ENCODE data around the gene DEF6. TPM values are rescaled to one million over a fixed set of nuclear protein-coding genes. Genes with fewer than 3 reads are reported as not detected.

DEF6 gene
- polyA plus RNA-seq, 1 experiment = 2.5 TPM

DNA sequence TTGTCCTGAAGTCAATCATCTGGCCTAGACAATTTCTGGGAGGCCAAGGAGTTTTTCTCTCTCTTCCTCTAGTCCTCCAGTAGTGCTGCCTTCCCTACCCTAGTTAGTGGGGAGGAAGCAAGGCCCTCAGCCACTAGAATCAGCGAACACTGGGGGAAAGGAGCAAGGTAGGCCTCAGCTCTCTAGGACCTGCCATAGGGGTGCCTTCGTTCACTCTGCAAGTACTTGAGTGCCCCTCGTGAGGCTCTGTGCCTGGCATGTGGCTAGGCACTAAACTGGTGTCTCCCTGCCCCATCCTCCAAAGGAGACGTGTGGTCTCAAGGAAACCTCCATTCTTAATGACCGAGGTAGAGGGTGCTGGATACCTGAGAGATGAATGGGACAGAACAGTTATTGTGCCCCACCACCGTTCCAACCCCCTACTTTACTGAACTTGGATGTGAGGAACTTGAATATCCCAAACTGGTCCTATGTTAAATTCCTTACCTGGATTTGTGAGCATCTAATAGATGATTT, 1.1 kb downstream of the DEF6 start:
- H3K4me3 ChIP-seq (ENCODE audit: low read depth, low read length) = no peak overlapping the region
- H3K27me3 ChIP-seq (ENCODE audit: control insufficient read depth, insufficient read depth, low read length) = no peaks in the 10 kb centered on the region
- TF ChIP-seq, protein P1, sequence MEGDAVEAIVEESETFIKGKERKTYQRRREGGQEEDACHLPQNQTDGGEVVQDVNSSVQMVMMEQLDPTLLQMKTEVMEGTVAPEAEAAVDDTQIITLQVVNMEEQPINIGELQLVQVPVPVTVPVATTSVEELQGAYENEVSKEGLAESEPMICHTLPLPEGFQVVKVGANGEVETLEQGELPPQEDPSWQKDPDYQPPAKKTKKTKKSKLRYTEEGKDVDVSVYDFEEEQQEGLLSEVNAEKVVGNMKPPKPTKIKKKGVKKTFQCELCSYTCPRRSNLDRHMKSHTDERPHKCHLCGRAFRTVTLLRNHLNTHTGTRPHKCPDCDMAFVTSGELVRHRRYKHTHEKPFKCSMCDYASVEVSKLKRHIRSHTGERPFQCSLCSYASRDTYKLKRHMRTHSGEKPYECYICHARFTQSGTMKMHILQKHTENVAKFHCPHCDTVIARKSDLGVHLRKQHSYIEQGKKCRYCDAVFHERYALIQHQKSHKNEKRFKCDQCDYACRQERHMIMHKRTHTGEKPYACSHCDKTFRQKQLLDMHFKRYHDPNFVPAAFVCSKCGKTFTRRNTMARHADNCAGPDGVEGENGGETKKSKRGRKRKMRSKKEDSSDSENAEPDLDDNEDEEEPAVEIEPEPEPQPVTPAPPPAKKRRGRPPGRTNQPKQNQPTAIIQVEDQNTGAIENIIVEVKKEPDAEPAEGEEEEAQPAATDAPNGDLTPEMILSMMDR (IDR thresholded peaks at IDR 0.05; ENCODE audit: low read depth, low read length) = no peak
- no peak for DNase-seq (ENCODE audit: low read depth, low spot score)
- no peaks in the 10 kb centered on the region for H3K9me3 ChIP-seq (ENCODE audit: control insufficient read depth, insufficient read depth, low read length)
- CTCF ChIA-PET = interaction anchor here (1.5 kb wide), 1 partner anchor 153 kb away, joined by 3 read pairs; the partner anchor contains the start of gene FANCE
- no peak overlapping the region for H3K27ac ChIP-seq (ENCODE audit: low read depth, low read length)
- POLR2A ChIA-PET = no interaction called here

DNA sequence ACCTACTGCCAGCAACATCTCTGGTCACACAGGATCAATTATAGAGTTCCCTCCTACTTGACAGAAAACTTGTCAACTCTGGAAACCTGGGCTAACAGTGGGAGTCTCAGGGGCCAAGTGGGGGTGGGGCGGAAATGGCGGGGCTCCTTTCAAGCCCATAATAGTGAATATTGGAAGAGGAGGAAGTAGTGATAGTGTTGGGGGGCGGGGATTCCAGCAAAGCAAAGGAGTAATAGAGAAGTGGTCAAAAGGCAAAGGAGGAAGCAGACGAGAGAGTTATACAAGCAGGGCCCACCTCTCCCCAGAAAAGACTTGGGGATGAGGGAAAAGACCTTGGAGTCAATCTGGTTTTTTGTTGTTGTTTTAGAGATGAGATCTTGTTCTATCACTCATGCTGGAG, 2.1 kb downstream of the DEF6 start:
- ChIA-PET CTCF (no interaction called here), POLR2A (no interaction called here)
- no peaks in the 10 kb centered on the region for H3K9me3 ChIP-seq (ENCODE audit: control insufficient read depth, insufficient read depth, low read length)
- no peak for DNase-seq (ENCODE audit: low read depth, low spot score)
- no peak overlapping the region for H3K4me3 ChIP-seq (ENCODE audit: low read depth, low read length)
- TF ChIP-seq, protein P1 (IDR thresholded peaks at IDR 0.05; ENCODE audit: low read depth, low read length) = no peak
- no peaks in the 10 kb centered on the region for H3K27me3 ChIP-seq (ENCODE audit: control insufficient read depth, insufficient read depth, low read length)
- no peak overlapping the region for H3K27ac ChIP-seq (ENCODE audit: low read depth, low read length)

DNA sequence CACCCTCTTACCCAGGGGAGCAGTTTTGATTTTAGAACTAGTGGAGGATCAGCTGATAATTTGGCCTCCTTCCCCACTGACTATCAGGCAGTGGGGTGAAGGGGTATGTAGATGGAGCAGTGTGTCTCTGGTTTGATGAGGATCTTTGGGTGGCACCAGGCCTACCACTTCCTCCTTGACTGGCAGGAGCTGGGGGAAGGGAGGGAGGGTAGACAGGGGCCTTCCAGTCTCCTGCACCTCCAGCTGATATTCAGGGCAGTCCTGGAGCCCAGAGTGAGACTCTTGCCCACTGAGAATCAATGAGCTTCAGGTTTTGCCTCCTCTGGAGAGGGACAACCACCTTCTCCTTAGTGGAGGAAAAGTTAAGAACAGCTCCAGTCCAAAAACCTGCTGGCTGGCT, 3.2 kb downstream of the DEF6 start:
- TF ChIP-seq, protein P1 (IDR thresholded peaks at IDR 0.05; ENCODE audit: low read depth, low read length) = no peak
- POLR2A ChIA-PET = interaction anchor here (1.0 kb wide), 1 partner anchor 42 kb away, joined by 3 read pairs; the partner anchor contains the start of gene ZNF76
- CTCF ChIA-PET = interaction anchor here (0.7 to 1.6 kb wide), 2 partner anchors 27 to 149 kb away, joined by 3 to 4 read pairs; no protein-coding TSS in a partner anchor
- H3K4me3 ChIP-seq (ENCODE audit: low read depth, low read length) = no peak overlapping the region
- no peaks in the 10 kb centered on the region for H3K9me3 ChIP-seq (ENCODE audit: control insufficient read depth, insufficient read depth, low read length)
- DNase-seq (ENCODE audit: low read depth, low spot score) = no peak
- no peak overlapping the region for H3K27ac ChIP-seq (ENCODE audit: low read depth, low read length)
- no peaks in the 10 kb centered on the region for H3K27me3 ChIP-seq (ENCODE audit: control insufficient read depth, insufficient read depth, low read length)

DNA sequence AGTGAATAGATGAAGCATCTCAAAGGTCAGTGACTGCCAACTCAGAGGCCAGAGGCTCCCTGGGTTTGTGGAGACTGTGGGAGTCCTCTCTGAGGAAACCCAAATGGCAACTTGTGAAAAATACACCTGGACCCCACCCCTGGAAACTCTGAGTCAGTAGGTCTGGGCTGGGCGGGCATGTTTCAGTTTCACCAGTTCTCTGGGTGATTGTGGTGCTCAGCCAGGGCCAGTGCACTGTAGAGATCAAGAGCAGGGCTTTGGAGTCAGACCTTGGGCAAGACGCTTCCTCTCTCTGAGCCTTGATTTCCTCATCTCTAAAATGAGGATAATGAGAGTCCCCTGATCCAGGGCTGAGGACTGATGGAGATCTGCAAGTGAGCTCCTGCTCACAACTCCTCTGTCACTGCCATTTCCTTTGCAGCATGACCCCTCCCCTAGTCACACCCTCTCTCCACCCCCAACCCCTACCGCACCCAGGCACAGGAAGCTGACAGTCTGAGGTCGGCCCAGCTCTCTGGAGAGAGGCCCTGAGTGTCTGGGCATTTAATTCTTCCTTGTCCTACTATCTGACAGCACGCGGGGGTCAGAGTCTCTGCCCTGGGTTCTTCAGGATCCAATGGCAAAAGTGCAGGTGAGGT, 5.1 kb downstream of the DEF6 start:
- CTCF ChIA-PET = interaction anchor here (1.0 kb wide), 1 partner anchor 9 kb away, joined by 3 read pairs; no protein-coding TSS in a partner anchor

DNA sequence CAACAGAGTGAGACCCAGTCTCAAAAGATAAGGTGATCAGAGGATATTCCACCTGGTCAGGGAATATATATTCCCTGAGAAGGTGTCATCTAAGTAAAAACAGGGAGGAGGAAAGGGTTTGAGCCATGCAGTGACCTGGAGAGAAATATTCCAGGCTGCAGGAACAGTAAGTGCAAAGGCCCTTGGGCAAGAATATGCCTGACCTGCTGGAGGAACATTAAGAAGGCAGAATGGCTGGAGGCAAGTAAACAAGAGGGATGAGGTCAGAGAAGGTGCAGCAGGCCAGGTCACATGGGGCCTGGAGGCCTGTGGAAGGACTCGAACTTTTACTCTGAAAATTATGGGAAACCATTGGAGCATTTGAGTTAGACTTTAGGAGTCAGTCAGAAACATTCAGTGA, 6.7 kb downstream of the DEF6 start:
- CTCF ChIA-PET = no interaction called here
- POLR2A ChIA-PET = no interaction called here

More for the DNA sequence above, 5.1 kb downstream of the DEF6 start:
- POLR2A ChIA-PET = interaction anchor here (0.6 kb wide), 1 partner anchor 1295 kb away, joined by 5 read pairs; no protein-coding TSS in a partner anchor
- TF ChIP-seq, protein P1 (IDR thresholded peaks at IDR 0.05; ENCODE audit: low read depth, low read length) = no peak
- no peak for DNase-seq (ENCODE audit: low read depth, low spot score)
- Histone ChIP-seq H3K9me3 (ENCODE audit: control insufficient read depth, insufficient read depth, low read length) (no peaks in the 10 kb centered on the region), H3K27me3 (ENCODE audit: control insufficient read depth, insufficient read depth, low read length) (no peaks in the 10 kb centered on the region), H3K4me3 (ENCODE audit: low read depth, low read length) (no peak overlapping the region), H3K27ac (ENCODE audit: low read depth, low read length) (no peak overlapping the region)

More for the DNA sequence above, 6.7 kb downstream of the DEF6 start:
- H3K27ac ChIP-seq (ENCODE audit: low read depth, low read length) = no peak overlapping the region
- no peaks in the 10 kb centered on the region for H3K27me3 ChIP-seq (ENCODE audit: control insufficient read depth, insufficient read depth, low read length)
- no peak for DNase-seq (ENCODE audit: low read depth, low spot score)
- TF ChIP-seq, protein P1 (IDR thresholded peaks at IDR 0.05; ENCODE audit: low read depth, low read length) = no peak
- H3K4me3 ChIP-seq (ENCODE audit: low read depth, low read length) = no peak overlapping the region
- H3K9me3 ChIP-seq (ENCODE audit: control insufficient read depth, insufficient read depth, low read length) = no peaks in the 10 kb centered on the region

Measured in AG04450 (cell line).